Chondrocyte (in vitro differentiated cells): ENCODE results near the gene PSME1. TPM values are rescaled to one million over a fixed set of nuclear protein-coding genes. Genes with fewer than 3 reads are reported as not detected.

ENCODE experiments used
- DNase-seq: peaks from one replicate; pipeline ENCODE4 v3.0.0; 2021; ENCODE audit warnings: mixed read lengths, low spot score
- H3K27ac Mint-ChIP-seq: one replicate; pipeline ENCODE4 v1.8.0; 2021; ENCODE audit warnings: mild to moderate bottlenecking, moderate library complexity, mixed read lengths; ENCODE audit not compliant: unreplicated experiment
- H3K27me3 Mint-ChIP-seq: 2 replicates; pipeline ENCODE4 v1.8.0; 2021; ENCODE audit warnings: low read depth, mixed read lengths
- H3K36me3 Mint-ChIP-seq: 2 replicates; pipeline ENCODE4 v1.8.0; 2021; ENCODE audit warnings: low read depth, mixed read lengths
- H3K4me1 Mint-ChIP-seq: 2 replicates; pipeline ENCODE4 v1.8.0; 2021; ENCODE audit warnings: low read depth, mild to moderate bottlenecking, mixed read lengths
- H3K4me3 Mint-ChIP-seq: one replicate; pipeline ENCODE4 v1.8.0; 2021; ENCODE audit warnings: mild to moderate bottlenecking, moderate library complexity, mixed read lengths; ENCODE audit not compliant: unreplicated experiment
- H3K9me3 Mint-ChIP-seq: 2 replicates; pipeline ENCODE4 v1.8.0; 2021; ENCODE audit warnings: low read depth, mixed read lengths
- CTCF ChIP-seq: fragments of 200-600 bp; sonication (generic); IDR thresholded peaks from 2 replicates; pipeline ENCODE4 v1.5.0; 2021; ENCODE audit warnings: antibody characterized with exemption, mild to moderate bottlenecking, moderate library complexity
- total RNA-seq: library from RNA; stranded (reverse); gene quantifications from 3 replicates; pipeline ENCODE4 v1.2.1, GENCODE V29; 2021

PSME1 gene
- total RNA-seq, 1 donor from 2014 or later = 59.2 TPM

- no peak for TF ChIP-seq CTCF
- no peaks in the 10 kb centered on the region for H3K27me3 Mint-ChIP-seq
- H3K36me3 Mint-ChIP-seq = peaks cover 18% of the 10 kb centered on the region
- no peak for DNase-seq
- H3K9me3 Mint-ChIP-seq = no peaks in the 10 kb centered on the region
- H3K4me1 Mint-ChIP-seq = no peaks in the 10 kb centered on the region
- no peak overlapping the region for H3K4me3 Mint-ChIP-seq
- no peak overlapping the region for H3K27ac Mint-ChIP-seq
Measured at GRCh38 chr14:24177891-24178290, 41.9 kb downstream of the PSME1 start.

GRCh38 chr14:24178399-24179178 lies 42.6 kb downstream of the PSME1 start:
- TF ChIP-seq CTCF = no peak
- Mint-ChIP-seq H3K4me1 (no peaks in the 10 kb centered on the region), H3K36me3 (peaks cover 21% of the 10 kb centered on the region), H3K27ac (no peak overlapping the region), H3K9me3 (no peaks in the 10 kb centered on the region), H3K27me3 (no peaks in the 10 kb centered on the region), H3K4me3 (no peak overlapping the region)
- DNase-seq = no peak

- Mint-ChIP-seq H3K9me3 (no peaks in the 10 kb centered on the region), H3K27me3 (no peaks in the 10 kb centered on the region), H3K36me3 (peaks cover 21% of the 10 kb centered on the region), H3K4me3 (no peak overlapping the region), H3K27ac (no peak overlapping the region), H3K4me1 (no peaks in the 10 kb centered on the region)
- TF ChIP-seq CTCF = no peak
- no peak for DNase-seq
Measured at GRCh38 chr14:24179294-24179960, 43.4 kb downstream of the PSME1 start.

GRCh38 chr14:24179961-24180796 lies 44.2 kb downstream of the PSME1 start:
- TF ChIP-seq CTCF = no peak
- H3K36me3 Mint-ChIP-seq = peaks cover 21% of the 10 kb centered on the region
- no peaks in the 10 kb centered on the region for H3K9me3 Mint-ChIP-seq
- no peaks in the 10 kb centered on the region for H3K27me3 Mint-ChIP-seq
- no peaks in the 10 kb centered on the region for H3K4me1 Mint-ChIP-seq
- H3K4me3 Mint-ChIP-seq = no peak overlapping the region
- DNase-seq = no peak
- H3K27ac Mint-ChIP-seq = no peak overlapping the region
